Embryonic facial prominence (tissue), 1 donor: ENCODE data around the gene KCNT1.
A peak's percentile ranks its signal among the peaks of the same experiment; 100 is the strongest.
"Not testable (repeated sequence)": the region's sequence is repeated elsewhere in the genome, so short reads cannot be mapped to it uniquely, and the experiment has no call there.

Experiments
- DNase-seq: peaks from one replicate; pipeline ENCODE4 v3.0.0-alpha.2; 2016; ENCODE audit errors: extremely low spot score

KCNT1 gene

DNA sequence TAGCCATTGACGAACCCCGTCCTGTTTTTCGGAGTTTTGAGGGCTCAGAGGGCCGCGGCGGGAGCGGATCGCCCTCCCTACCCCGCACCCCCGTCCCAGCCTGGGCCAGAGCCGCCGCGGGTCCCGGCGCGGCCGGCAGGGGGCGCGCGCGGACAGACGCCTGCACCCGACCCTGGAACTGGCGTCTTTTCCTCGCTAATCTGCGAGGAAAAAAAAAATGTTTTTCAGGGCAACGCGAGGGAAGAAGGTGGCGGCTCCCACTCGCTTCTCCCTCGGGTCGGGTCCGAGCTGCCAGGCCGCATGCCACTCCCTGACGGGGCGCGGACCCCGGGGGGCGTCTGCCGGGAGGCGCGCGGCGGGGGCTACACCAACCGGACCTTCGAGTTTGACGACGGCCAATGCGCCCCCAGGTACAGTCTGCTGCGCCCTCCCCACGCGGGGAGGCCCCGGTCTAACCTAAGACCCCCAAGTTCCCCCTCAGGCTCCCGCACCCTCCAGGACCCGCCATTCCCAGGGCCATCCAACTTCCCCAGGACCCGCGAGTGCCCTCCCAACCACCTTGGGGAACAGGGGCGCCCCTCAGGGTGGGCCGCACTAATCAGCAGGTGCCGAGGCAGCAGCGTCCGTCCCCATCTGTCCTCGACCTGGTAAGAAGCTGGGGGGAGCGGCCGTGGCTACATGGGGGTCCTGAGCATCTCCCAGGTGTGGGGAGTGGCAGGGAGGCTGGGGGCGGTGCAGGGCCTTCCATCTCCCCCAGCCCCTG is at the start of gene KCNT1:
Gene KCNT1 (plus strand): TSS at position 227 of the 763 bp plus-strand sequence. CDS start 74 bp downstream, at position 301.
- peak; percentile 11 for DNase-seq

DNA sequence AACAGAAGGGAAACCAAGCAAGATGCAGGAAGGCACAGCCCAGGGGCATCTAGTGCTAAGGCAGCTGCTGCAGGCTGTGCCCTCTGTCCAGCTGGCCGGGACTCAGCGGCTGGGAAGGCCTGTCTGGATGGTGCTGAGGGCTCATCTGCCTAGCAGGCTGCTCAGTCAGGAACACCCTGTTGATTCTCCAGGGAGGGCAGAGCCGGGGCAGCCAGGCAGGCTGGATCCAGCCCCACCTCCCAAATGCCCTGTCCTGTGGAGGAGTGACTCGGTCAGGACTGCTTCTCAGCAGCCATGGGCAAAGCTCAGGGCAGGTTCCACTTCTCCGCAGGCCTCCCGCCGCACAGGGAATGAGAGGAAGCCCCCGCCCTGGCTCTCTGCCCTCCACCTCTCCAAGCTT is 46.7 kb upstream of the KCNT1 start:
- DNase-seq: no peak

DNA sequence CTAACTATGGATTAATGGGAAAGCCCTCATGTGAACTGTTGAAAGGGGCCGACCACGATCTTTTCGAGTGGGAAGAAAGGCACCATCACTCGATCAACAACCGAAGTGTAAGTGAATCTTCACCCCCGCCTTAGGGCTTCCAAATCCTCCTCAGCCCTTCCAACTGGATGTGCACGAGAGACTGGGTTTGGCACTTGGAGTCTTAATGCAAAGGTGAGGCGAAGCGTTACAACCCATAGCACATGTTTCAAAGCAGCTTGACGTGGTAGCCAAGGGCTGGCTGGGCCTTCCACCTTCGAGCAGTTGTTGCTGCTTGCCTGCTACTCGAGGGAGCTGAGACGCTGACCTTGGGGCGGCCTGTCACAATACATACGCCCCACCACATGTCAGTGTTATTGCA is 44.6 kb upstream of the KCNT1 start:
- no peak for DNase-seq

DNA sequence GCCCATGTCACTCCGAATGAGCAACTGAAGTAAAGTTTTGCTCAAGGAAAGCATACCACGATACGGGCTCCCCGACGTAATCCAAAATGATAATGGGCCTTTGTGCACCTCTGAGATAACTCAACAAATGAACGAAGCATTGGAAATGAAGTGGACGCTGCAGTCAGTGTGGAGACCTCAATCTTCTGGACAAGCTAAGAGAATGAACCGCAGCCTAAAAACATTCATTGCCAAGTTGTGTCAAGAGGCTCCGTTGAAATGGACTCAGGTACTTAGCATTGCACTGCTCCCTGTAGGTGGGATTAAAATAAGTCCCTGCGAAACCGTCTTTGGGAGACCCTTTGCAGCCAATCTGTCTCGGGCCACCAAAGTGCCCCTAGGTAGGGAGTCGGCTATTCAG is 42.7 kb upstream of the KCNT1 start:
- DNase-seq: no peak

DNA sequence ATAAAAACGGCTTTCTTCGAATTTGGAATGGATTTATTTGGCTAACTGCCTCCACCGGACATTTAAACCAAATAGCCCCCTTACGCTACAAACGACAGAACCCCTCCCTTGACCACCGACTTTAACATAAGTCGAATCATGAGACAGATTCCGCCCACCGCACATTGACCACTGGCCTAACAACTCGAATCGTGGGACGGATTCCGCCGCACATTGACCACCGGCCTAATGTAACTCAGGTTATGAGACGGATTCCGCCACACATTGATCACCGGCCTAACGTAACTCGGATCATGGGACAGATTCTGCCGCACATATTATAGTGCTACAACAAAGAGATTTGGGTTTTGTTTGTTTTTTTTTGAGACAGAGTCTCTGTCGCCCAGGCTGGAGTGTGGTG is 41.6 kb upstream of the KCNT1 start:
- DNase-seq: no peak

DNA sequence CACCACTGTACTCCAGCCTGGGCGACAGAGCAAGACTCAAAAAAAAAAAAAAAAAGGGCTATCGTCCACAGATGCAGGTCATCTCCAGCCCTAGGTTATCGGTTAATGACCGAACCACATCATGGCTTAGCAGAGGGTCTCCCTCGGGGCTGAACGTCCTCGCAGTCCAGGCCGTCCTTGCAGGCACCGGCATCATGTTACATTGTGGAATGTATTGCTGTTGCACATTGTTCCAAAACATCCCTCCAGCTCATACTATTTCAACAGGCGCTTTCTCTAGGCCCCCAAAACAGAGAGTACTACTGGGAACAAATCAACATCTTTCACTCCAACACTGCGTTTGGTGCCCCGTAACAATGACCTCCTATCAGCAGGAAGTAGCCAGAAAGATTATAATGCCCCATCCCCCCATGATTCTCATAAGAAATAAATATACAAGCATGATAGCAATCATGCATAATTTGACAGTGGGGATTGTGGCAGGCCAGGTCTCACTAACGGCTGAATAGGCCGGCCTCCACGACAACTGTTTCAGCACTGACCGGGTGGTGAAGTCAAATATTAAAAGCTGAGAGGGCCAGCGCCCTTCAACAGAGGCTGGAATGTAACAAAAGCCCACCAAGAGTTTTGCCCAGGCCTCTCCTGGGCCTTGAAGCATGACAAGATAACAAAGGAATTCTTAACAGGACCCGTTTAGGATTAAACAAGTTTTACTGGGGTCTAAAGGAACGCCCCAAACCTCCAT is 40.0 kb upstream of the KCNT1 start:
- DNase-seq: no peak

DNA sequence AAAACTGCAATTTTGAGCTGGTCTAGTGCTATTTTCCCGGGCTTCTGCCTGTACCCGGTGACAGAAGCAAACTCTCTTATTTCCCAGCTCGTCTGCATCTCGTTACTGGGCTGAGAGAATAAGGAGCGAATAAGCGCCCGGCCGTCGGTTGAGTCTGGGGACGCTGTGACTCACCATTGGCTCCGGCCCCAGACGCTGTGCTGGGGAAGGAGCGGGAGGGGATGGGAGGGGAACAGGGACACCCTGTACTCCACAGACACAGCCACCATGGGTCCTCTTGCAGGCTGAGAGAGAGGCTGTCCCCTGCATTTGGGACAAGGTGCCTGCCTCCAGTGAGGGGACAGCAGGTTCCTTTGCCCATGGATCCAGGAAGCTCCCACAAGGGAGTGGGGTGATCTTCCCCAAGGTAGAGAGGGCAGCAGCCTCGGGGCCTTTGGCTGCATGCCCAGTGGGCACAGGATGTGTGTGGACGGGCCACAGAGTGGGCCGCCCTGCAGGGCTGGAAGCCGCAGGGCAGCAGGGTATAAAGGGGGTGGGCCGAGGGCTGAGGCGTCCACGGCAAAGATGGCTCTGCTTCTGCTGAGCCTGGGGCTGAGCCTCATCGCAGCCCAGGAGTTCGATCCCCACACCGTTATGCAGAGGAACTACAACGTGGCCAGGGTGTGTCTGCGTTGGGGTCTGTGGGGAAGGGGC is 39.1 kb upstream of the KCNT1 start, which contains the start of gene LCN9:
Gene LCN9 (plus strand): TSS at position 552 of the 693 bp plus-strand sequence. CDS start 13 bp downstream, at position 565.
- no peak for DNase-seq

DNA sequence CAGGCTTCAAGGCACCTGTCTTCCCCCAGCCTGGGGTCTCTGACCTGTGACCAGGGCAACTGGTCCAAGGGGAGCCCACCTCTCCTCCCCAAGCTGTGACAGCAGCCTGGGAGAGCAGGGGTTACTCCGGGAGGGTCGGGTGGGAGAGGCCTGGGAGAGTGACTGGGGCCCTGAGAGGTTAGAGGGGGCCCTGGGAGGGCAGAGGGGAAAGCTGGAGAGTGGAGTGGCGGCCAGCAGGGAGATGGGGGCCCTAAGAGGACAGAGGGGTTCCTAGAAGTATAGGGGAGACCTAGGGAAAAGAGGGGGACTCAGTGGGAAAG is 38.6 kb upstream of the KCNT1 start:
- DNase-seq: no peak

DNA sequence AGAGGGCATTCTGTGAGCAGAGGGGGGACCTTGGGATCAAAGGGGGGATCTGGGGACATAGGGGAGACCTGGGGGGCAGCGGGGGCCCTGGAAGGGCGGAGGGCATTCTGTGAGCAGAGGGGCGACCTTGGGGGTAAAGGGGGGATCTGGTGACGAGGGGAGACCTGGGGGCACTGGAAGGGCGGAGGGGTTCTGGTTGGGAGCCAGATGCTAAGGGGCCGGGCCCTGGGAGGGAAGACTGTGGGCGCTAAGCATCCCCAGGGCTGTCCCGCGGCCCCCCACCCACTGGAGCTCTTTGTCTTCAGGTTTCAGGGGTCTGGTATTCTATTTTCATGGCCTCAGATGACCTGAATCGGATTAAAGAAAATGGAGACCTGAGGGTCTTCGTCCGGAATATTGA is 38.1 kb upstream of the KCNT1 start:
- no peak for DNase-seq

DNA sequence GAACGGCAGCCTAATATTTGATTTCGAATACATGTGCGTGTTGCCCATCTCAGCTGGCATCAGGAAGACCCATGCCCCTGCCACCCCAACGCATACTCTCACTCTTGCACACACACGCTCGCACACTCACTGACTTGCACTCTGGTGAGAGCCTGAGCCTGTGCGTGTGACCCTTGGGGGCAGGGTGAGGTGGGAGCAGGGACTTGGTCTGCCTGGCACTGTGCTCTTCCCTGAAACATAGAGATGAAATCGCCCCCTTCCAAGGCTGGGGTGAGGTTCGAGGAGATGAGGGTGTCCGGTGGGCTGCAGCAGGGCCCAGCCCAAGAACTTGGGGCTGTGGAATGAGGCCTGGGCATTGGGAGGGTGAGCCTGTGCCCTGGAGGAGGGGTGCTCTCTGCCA is 37.7 kb upstream of the KCNT1 start:
- DNase-seq: no peak

DNA sequence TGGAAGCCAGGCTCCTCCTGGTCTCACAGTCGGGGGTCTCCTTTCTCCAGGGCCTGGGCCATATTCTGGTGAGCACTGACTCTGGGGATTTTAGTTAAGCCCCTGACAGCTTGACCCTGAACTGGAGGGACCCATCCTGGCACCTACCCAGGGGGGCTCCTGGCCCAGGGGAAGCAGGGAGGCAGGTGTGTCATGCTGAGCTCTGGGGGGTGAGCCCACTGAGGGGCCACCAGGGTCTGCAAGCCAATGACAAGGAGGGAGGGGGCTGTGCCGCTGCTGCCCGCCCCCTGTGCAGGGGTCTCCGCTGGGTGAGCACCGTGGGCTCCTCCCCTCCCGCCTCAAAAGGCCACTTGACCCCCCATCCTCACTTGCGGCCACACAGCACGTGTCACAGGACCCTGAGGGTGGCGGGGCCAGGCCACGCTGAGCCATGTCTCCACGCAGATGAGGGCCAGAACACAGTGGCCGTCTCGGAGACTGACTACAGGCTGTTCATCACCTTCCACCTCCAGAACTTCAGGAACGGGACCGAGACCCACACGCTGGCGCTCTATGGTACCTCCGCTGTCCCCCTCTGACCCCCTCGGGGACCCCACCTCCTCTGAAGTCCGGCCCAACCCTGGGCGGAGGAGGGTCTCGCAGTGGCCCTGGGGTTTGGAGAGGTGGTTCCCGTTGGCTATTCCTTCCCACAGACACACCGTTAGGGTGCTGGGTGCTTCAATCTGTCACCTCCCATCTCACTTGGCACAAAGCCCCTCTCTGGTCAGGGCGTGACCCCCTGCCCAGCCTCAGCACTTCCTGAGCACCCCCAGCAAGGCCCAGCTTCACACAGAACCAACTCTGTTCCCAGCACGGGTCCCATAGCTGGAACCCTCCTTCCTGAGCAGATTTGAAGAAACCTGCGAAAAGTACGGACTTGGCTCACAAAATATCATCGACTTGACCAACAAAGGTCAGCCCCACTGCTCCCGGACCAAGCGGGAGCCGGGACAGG is 36.9 kb upstream of the KCNT1 start:
- no peak for DNase-seq

DNA sequence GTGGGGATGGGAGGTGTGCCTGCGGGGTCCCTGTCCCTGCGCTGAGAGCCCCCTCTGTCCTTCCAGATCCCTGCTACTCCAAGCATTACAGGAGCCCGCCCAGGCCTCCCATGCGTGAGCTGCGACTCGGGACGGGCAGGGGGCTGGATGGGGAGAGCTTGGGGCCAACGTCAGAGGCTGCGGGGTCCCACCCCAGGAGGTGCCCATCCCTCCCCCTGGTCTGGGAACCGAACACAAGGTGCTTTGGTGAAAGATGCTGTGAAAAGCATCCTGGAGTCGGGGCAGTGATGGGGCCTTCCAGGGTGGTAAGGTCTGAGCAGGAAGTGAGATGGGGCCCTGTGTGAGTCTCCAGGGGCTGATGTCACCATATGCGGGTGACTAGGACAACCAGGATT is 36.2 kb upstream of the KCNT1 start:
- no peak for DNase-seq

DNA sequence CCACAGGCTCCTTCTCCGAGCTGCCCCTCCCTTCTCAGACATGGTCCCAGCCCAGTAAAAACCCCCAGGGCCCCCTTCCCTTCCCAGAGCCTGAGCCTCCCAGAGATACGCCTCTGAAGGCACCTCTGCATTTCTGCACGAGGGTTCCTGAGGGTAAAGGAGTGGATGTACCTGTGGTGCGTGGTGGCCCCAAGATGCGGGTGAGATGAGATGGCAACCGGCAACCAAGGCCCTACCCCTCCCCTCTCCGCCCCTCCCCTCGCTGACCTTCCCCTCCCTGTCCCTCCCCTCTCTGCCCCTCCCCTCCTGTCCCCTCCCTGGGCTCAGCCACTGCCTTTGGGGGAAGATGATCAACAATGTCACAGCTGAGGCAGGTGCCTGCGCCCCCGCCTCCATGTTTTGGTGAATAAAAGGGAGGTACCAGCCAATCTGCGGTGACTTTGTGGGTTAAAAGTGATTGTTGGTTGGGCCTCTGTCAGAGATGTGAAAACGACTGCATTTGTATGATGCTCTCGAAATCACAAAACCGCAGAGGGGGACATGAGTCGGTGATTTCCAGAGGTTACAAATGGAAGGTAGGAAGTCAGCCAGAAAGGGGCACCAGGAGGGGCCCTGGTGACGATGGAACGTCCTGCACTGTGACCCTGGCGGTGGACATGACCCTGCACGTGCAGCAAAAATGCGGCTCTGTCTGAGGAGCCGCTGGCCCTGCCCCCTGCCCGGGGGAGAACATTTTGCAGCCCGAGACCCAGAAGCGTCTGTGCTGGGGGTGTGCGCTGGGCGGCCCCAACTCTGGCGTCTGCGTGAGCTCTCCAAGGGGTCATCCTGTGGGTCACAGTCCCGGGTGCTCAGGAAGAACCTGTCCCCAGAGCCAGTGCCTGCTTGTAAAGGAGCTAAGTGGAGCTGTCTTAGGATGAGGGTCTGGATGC is 35.2 kb upstream of the KCNT1 start:
- DNase-seq: no peak

DNA sequence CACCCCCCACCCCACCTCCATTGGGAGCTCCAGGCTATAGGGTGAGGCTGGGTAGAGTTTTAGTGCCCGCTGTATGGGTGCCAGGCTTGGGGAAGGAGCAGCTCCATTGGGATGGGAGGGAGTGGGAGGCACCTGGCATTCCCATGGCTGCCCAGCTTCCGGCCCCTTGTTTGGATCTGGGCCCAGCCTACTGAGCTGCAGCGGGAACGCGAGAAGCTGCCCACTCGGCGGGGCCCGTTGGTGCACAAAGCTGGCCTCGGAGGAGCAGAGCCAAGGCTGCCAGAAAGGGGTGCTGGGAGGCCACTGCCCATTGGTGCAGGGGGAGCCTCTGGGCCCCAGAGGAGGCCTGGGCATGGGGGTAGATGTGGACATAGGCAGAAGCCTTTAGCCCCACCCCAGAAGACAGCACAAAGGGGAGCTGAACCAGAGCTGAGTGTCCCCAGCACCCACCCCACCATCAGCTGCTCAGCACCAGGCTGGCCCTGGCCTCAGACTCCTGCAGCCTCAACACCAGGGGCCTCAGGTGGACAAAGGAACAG is 34.5 kb upstream of the KCNT1 start:
- DNase-seq: no peak

DNA sequence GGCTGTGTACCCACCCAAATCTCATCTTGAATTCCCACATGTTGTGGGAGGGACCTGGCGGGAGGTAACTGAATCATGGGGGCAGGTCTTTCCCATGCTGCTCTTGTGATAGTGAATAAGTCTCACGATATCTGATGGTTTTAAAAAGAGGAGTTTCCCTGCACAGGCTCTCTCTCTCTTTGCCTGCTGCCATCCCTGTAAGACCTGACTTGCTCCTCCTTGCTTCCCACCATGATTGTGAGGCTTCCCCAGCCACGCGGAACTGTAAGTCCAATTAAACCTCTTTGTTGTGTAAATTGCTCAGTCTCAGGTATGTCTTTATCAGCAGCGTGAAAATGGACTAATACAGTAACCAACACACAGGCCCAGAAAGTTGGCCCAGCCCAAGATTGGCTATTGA is 33.0 kb upstream of the KCNT1 start:
- not testable (repeated sequence) for DNase-seq

DNA sequence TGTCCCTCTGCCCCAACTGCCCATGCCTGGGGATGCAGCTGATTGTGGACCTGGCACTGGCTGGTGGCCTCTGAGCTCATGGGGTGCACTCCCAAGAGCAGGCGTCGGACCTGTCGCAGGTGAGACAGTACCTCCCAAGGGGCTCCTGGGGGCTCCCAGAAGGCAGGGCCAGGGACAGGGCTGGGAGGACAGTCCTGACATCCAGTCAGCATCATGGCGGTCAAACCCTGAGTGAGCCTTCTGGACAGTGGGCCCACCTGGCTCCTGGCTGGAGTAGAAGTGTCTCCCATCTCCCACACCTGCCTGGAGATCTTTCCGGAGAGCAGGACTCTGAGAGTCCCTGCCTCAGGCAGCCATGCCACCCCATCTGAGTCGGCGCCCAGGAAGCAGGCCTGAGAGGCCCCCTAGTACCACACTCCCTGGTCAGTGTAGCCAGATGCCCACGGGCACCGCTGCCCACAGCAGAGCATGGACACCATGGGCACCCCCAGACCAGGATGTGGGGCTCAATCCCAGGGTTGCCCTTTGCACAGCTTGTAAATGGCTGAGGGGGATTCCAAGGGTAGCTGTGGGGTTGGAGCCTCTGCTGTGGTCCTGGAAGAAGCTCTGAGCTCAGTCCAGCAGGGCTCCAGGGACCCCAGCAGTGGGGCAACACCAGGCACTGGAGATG is 32.2 kb upstream of the KCNT1 start:
- no peak for DNase-seq

DNA sequence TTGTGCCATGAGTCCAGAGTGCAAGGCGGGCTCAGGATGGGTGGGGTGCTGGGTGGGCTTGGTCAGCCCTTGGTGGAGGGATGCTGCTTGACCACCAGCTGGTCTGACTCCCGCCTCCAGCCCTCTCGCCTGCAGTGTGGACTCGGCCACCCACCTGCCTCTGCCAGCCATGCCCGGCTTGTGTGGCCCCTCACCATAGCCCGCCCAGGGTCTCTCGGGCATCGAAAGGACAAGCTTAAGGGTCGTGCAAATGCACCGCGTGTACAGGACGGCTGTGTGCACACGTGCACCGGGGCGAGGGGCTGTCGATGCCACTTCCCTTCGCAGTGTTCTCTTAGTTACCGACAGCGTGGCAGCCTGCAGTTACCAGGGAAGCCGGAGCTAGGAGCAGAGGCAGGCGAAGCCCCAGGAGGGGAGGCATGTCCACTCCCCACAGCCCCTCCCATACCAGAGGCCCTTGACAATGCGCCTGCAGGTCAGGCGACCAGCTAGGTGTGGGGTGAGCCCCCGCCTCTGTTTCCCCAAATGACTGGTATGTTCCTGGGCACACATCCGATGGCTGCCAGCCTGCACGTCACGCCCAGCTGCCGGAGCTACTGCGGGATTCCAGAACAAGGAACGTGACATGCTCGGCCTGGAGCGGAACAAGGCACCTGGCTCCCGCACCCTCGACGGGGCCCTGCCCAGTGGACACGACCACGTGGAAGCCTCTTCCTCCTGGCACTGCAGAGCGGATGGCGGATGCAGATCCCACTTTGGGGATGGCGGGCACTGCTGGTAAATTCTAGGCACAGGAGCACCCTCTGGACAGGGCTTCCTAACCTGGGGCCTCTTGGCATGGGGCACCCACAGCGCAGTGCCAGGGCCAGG is 31.0 kb upstream of the KCNT1 start:
- no peak for DNase-seq

DNA sequence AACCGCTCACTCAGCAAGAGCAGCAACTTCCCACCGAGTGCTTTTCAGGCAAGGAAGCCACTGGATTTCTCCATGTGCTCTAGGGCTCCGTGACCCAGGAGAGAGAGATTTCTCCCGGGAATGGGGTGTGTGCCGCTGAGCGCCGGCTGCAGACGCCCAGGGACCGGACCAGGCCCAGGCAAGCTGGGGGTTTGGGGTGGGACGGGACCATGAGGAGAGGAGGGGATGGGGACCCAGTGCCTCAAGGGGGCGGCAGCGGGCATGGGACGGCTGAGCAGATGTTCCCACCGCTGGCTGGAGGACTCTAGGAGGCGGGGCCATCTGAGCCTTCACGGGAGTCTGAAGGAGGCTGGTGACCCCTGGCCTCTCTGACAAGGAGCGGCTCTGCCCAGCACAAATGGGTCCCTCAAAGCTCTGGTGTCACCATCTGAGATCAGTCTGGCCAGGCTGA is 30.4 kb upstream of the KCNT1 start:
- DNase-seq: no peak
